HG03139 (cell line): ENCODE results near the gene THSD4.

Experiments
- ATAC-seq: cut with Tn5 transposase; IDR thresholded peaks from one replicate; pipeline ENCODE4 v1.9.1; 2021; ENCODE audit not compliant: unreplicated experiment

Gene THSD4

GRCh38 chr15:71220828-71221227 lies 105.6 kb downstream of the THSD4 start:
- ATAC-seq, result no peak

GRCh38 chr15:71221417-71221816 lies 106.1 kb downstream of the THSD4 start:
- no peak for ATAC-seq

- ATAC-seq, result no peak
These were observed 108.2 kb downstream of the THSD4 start for GRCh38 chr15:71223516-71223915.

GRCh38 chr15:71224024-71224423 lies 108.8 kb downstream of the THSD4 start:
- no peak for ATAC-seq

- no peak for ATAC-seq
These were observed 110.6 kb downstream of the THSD4 start for GRCh38 chr15:71225851-71226250.

GRCh38 chr15:71226536-71227455 lies 111.5 kb downstream of the THSD4 start:
- no peak for ATAC-seq

GRCh38 chr15:71228403-71228802 lies 113.1 kb downstream of the THSD4 start:
- ATAC-seq, result no peak

- no peak for ATAC-seq
These were observed 115.0 kb downstream of the THSD4 start for GRCh38 chr15:71230303-71230702.

- no peak for ATAC-seq
These were observed 116.5 kb downstream of the THSD4 start for GRCh38 chr15:71231758-71232157.

GRCh38 chr15:71232411-71232810 lies 117.1 kb downstream of the THSD4 start:
- no peak for ATAC-seq

- no peak for ATAC-seq
These were observed 122.4 kb downstream of the THSD4 start for GRCh38 chr15:71237456-71238188.

- no peak for ATAC-seq
These were observed 123.7 kb downstream of the THSD4 start for GRCh38 chr15:71238926-71239325.

GRCh38 chr15:71239592-71240364 lies 124.5 kb downstream of the THSD4 start:
- ATAC-seq, result no peak

- no peak for ATAC-seq
These were observed 127.0 kb downstream of the THSD4 start for GRCh38 chr15:71242292-71242691.

- no peak for ATAC-seq
These were observed 129.0 kb downstream of the THSD4 start for GRCh38 chr15:71244250-71244649.

GRCh38 chr15:71245588-71245987 lies 130.3 kb downstream of the THSD4 start:
- ATAC-seq, result no peak

- no peak for ATAC-seq
These were observed 133.1 kb downstream of the THSD4 start for GRCh38 chr15:71248386-71248785.

- ATAC-seq, result no peak
These were observed 134.7 kb downstream of the THSD4 start for GRCh38 chr15:71249986-71250385.

GRCh38 chr15:71250936-71251583 lies 135.8 kb downstream of the THSD4 start:
- ATAC-seq, result no peak

GRCh38 chr15:71251584-71252043 lies 136.3 kb downstream of the THSD4 start:
- ATAC-seq, result no peak
